LNCAP (cell line): ENCODE data around the gene NGB.
A peak's percentile ranks its signal among the peaks of the same experiment; 100 is the strongest.

Experiments
- CTCF ChIP-seq: fragments of 450-650 bp; IDR thresholded peaks from 2 replicates; pipeline ENCODE4 v1.5.1; 2017; ENCODE audit warnings: mild to moderate bottlenecking

NGB gene

DNA sequence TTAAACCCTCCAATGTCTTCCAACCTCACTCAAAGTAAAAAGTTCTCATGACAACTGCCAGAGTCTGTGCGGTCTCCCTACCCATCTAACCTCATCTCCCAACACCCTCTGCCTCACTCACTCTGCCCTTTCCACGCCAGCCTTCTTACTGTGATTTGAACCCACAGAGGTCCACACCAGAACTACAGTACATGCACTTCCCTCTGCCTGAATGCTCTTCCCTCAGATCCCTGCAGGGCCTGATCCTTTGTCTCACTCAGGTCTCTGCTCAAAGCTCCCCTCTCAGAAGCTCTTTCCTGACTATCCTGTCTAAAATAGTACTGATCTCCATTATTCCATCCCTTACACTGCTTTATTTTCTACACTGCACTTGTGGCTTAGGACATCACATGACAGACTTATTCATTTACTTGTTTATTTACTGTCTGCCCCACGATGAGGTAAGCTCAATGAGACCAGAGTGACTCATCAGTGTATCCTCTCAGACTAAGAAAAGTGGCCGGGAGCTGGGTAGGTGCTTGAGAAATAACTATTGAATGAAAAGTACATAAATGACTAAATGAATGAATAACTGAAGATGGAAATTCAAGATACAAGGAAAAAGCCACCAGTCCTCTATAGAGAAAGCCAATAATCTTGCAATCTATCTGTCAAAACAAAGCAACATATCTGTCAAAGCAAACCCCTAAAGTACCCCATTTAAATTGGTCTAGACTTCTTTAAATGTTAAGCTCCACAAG is 32.6 kb upstream of the NGB start:
- no peak for TF ChIP-seq CTCF

DNA sequence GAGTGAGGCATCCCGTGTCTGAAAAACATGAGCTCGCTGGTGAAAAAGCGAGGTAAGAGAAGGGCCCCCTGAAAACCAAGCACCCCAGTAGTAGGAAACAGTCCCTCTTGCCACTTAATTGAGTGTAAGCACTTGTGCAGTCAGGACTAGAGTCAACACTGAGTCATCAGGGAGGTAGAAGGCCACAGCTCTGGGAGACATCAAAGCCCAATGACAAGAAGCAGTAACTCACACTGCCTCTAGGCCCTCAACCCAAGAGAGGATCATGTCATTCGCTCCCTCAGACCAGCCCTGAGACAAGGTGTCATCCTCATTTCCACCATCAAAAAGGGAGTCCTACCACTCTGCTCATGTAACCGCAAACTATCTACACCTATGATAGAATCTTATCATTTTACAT is 31.9 kb upstream of the NGB start:
- no peak for TF ChIP-seq CTCF

DNA sequence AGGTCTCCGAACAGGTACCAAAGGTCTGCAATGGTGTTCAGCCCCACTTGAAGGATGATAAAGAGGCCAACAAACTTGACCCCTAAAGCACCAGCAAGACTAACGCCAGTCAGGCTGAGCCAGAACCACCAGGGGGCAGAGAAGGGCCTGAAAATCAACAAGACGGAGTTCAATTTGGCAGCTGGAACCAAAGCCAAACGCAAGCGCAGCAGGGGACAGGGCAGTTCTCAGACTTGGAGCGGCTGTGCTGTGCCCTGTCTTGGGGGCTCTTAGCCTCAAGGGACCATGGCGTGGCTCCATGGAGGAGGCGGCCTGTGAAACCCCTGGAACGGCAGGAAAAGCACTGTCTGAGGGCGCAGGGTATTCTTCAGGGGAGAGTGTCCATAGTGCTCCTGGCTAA is 30.1 kb upstream of the NGB start:
- peak; percentile 91 for TF ChIP-seq CTCF

GRCh38 chr14:77299771-77300170 is 28.8 kb upstream of the NGB start:
- no peak for TF ChIP-seq CTCF

GRCh38 chr14:77296906-77297305 is 25.9 kb upstream of the NGB start:
- TF ChIP-seq CTCF = no peak

GRCh38 chr14:77296155-77296554 is 25.1 kb upstream of the NGB start:
- no peak for TF ChIP-seq CTCF

DNA sequence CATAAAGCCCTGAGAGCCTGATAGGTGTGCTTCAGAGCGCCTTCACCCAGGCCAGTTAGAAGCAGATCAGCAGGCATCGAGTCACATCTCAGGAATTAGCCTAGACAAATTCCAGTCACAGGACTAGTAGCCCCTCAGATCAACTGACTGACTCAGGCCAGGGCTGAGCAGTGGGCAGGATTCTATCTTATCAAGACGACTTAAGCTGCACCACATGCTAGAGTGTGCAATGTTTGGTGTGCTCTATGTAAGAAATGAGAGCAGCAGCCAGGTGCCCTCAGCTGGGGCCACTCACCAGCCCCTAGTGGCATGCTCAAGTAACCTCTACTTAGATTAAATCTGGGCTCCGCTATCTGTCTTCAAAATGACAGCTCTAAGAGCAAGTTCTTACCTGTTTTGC is 19.7 kb upstream of the NGB start:
- no peak for TF ChIP-seq CTCF

GRCh38 chr14:77286576-77286975 is 15.6 kb upstream of the NGB start:
- no peak for TF ChIP-seq CTCF
